Left ventricle myocardium inferior (tissue), 1 donor: ENCODE measurements around the gene UST. TPM values are rescaled to one million over a fixed set of nuclear protein-coding genes. Genes with fewer than 3 reads are reported as not detected.

Experiments used
- DNase-seq: peaks from one replicate; pipeline ENCODE4 v3.0.0-alpha.2; 2020
- H3K27ac ChIP-seq: fragments of 200-600 bp; replicated peaks from 2 replicates; pipeline ENCODE4 v1.8.0; 2021
- H3K27me3 ChIP-seq: fragments of 200-600 bp; 2 replicates; pipeline ENCODE4 v1.8.0; 2021; ENCODE audit warnings: low read depth
- H3K36me3 ChIP-seq: fragments of 200-600 bp; 2 replicates; pipeline ENCODE4 v1.8.0; 2021
- H3K4me1 ChIP-seq: fragments of 200-600 bp; 2 replicates; pipeline ENCODE4 v1.8.0; 2021
- H3K4me3 ChIP-seq: fragments of 200-600 bp; 2 replicates; pipeline ENCODE4 v1.8.0; 2021; ENCODE audit warnings: mild to moderate bottlenecking, moderate library complexity
- H3K9me3 ChIP-seq: fragments of 200-600 bp; replicated peaks from 2 replicates; pipeline ENCODE4 v1.8.0; 2021
- CTCF ChIP-seq: fragments of 200-600 bp; IDR thresholded peaks from 2 replicates; pipeline ENCODE4 v1.8.0; 2021; ENCODE audit warnings: antibody characterized with exemption, mild to moderate bottlenecking, borderline replicate concordance
- intact Hi-C: fragments of 100-400 bp; cut with micrococcal nuclease; formaldehyde crosslinking; loops from one replicate; pipeline ENCODE4 v1.11.0; 2022
- total RNA-seq: library from RNA; stranded (reverse); fragmentation: NEBNext Ultra II Directional; extraction: Animal tissue kit (Norgen Biotek cat#: 25700); gene quantifications from one replicate; pipeline ENCODE4 v1.2.1, GENCODE V29; 2021
- donor health status: DM: no; HTN: yes; CAD: no; lungs with severe emphysema.

The UST gene
- total RNA-seq, 1 donor from 2014 or later: 3.3 TPM

GRCh38 chr6:149075616-149076354 is 329.0 kb downstream of the UST start:
- Histone ChIP-seq H3K27me3 (no peaks in the 10 kb centered on the region), H3K4me3 (no peak overlapping the region), H3K27ac (no peak overlapping the region), H3K4me1 (peaks cover 27% of the 10 kb centered on the region), H3K9me3 (no peaks in the 10 kb centered on the region), H3K36me3 (no peaks in the 10 kb centered on the region)
- no peak for DNase-seq
- TF ChIP-seq CTCF: no peak
- intact Hi-C loops: no loop called here

GRCh38 chr6:149076355-149076734 is 329.5 kb downstream of the UST start:
- peaks cover 31% of the 10 kb centered on the region for H3K4me1 ChIP-seq
- no peak for TF ChIP-seq CTCF
- no peak overlapping the region for H3K27ac ChIP-seq
- H3K36me3 ChIP-seq: no peaks in the 10 kb centered on the region
- intact Hi-C loops: no loop called here
- no peaks in the 10 kb centered on the region for H3K9me3 ChIP-seq
- no peaks in the 10 kb centered on the region for H3K27me3 ChIP-seq
- H3K4me3 ChIP-seq: no peak overlapping the region
- DNase-seq: no peak

GRCh38 chr6:149077208-149077607 is 330.4 kb downstream of the UST start:
- Histone ChIP-seq H3K27me3 (no peaks in the 10 kb centered on the region), H3K36me3 (no peaks in the 10 kb centered on the region), H3K9me3 (no peaks in the 10 kb centered on the region), H3K4me1 (peaks cover 31% of the 10 kb centered on the region), H3K4me3 (no peak overlapping the region), H3K27ac (no peak overlapping the region)
- TF ChIP-seq CTCF: no peak
- DNase-seq: no peak
- intact Hi-C loops: no loop called here

- Histone ChIP-seq H3K9me3 (no peaks in the 10 kb centered on the region), H3K4me1 (peaks cover 31% of the 10 kb centered on the region), H3K36me3 (no peaks in the 10 kb centered on the region), H3K27ac (no peak overlapping the region), H3K27me3 (no peaks in the 10 kb centered on the region), H3K4me3 (no peak overlapping the region)
- TF ChIP-seq CTCF: no peak
- DNase-seq: no peak
- intact Hi-C loops: no loop called here
Measured at GRCh38 chr6:149078211-149078782, 331.5 kb downstream of the UST start.

- intact Hi-C loops: no loop called here
- Histone ChIP-seq H3K4me3 (no peak overlapping the region), H3K36me3 (no peaks in the 10 kb centered on the region), H3K27me3 (no peaks in the 10 kb centered on the region), H3K9me3 (no peaks in the 10 kb centered on the region), H3K4me1 (peaks cover 30% of the 10 kb centered on the region), H3K27ac (peak overlapping the region; percentile 79)
- no peak for DNase-seq
- no peak for TF ChIP-seq CTCF
Measured at GRCh38 chr6:149079456-149079855, 332.6 kb downstream of the UST start.
